K562 (cell line): ENCODE results near the gene THOP1.

Experiments used
- HNRNPL ChIP-seq: fragments of 200-400 bp; formaldehyde crosslinking; IDR thresholded peaks from 2 replicates; pipeline ENCODE4 v1.6.1; 2017; ENCODE audit warnings: low read depth, mild to moderate bottlenecking, low read length
- SMARCE1 ChIP-seq: fragments of 450-650 bp; IDR thresholded peaks from 2 replicates; pipeline ENCODE4 v1.7.1; 2016; ENCODE audit warnings: mild to moderate bottlenecking
- ZBTB5 ChIP-seq: fragments of 450-650 bp; IDR thresholded peaks from 2 replicates; pipeline ENCODE4 v1.6.1; 2017; ENCODE audit warnings: antibody characterized with exemption
- ZFPM2 ChIP-seq: fragments of 250-450 bp; sonication (Bioruptor Pico); IDR thresholded peaks from 2 replicates; pipeline ENCODE4 v1.5.1; 2022; ENCODE audit warnings: mild to moderate bottlenecking
- ZNF24 ChIP-seq: fragments of 450-650 bp; IDR thresholded peaks from 2 replicates; pipeline ENCODE4 v1.6.1; 2016
- ZNF778 ChIP-seq: fragments of 450-650 bp; formaldehyde crosslinking; IDR thresholded peaks from 2 replicates; pipeline ENCODE4 v1.4.0; 2020; ENCODE audit warnings: mild to moderate bottlenecking, moderate library complexity
- TF ChIP-seq, protein P1 (sequence below), 3 experiments: IDR thresholded peaks in 2 of 3; conservative IDR thresholded peaks in 1 of 3; 2 replicates each; pipeline ENCODE4 v1.5.1; 2011 to 2012; ENCODE audit warnings: low read length in 3 of 3, mild to moderate bottlenecking in 3 of 3, control low read depth in 2 of 3, improper control_type of control experiment in 1 of 3, inconsistent platforms in 1 of 3, low read depth in 1 of 3, mixed read lengths in 1 of 3, moderate library complexity in 1 of 3; ENCODE audit not compliant: insufficient read depth in 2 of 3

DNA sequence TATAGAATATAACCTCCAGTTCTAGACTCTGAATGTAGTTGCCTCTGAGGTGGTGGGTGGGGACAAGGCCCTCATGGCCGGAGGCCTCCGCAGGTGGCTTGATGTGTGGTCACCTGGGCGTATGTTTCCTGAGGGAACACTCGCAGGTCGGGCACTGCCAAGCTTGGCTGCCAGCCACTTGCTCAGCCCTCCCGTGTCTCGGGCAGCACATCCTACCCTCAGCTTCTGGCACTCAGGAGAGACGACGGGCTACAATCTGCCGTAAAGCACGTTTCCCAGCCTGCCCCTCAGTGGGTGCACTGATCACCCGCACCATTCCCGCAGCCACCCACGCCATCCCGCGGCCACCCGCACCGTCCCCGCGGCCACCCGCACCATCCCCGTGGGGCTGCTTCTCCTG lies 15.2 kb downstream of the THOP1 start:
- TF ChIP-seq ZFPM2 (CRISPR knock-in tag) (no peak), ZNF24 (no peak), SMARCE1 (no peak), ZNF778 (no peak), ZBTB5 (no peak), HNRNPL (no peak)
- TF ChIP-seq, protein P1, sequence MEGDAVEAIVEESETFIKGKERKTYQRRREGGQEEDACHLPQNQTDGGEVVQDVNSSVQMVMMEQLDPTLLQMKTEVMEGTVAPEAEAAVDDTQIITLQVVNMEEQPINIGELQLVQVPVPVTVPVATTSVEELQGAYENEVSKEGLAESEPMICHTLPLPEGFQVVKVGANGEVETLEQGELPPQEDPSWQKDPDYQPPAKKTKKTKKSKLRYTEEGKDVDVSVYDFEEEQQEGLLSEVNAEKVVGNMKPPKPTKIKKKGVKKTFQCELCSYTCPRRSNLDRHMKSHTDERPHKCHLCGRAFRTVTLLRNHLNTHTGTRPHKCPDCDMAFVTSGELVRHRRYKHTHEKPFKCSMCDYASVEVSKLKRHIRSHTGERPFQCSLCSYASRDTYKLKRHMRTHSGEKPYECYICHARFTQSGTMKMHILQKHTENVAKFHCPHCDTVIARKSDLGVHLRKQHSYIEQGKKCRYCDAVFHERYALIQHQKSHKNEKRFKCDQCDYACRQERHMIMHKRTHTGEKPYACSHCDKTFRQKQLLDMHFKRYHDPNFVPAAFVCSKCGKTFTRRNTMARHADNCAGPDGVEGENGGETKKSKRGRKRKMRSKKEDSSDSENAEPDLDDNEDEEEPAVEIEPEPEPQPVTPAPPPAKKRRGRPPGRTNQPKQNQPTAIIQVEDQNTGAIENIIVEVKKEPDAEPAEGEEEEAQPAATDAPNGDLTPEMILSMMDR (IDR thresholded peaks at IDR 0.05 in 2 of 3, conservative IDR thresholded peaks at IDR 0.05 in 1 of 3; ENCODE audit: insufficient read depth in 2 of 3, low read depth in 1 of 3, low read length in 3 of 3), result no peak
